Neutrophil (primary cell): ENCODE measurements around the gene ADO.

Experiments
- H3K27ac ChIP-seq: fragments of 200-600 bp; sonication (generic); 2 replicates; pipeline ENCODE4 v1.5.1; 2016; ENCODE audit warnings: mild to moderate bottlenecking, moderate library complexity
- H3K27me3 ChIP-seq: fragments of 200-600 bp; sonication (generic); 2 replicates; pipeline ENCODE4 v1.6.0; 2016; ENCODE audit warnings: mild to moderate bottlenecking
- H3K36me3 ChIP-seq: fragments of 200-600 bp; sonication (generic); 2 replicates; pipeline ENCODE4 v1.5.1; 2017
- H3K4me1 ChIP-seq, 2 experiments: fragments of 200-600 bp in 1 of 2; sonication (generic) in 1 of 2; 1 replicate in 1 of 2; 2 replicates in 1 of 2; pipeline versions ENCODE4 v1.5.1 to v1.6.1; 2013 to 2016; ENCODE audit warnings: low read depth in 1 of 2, low read length in 1 of 2, mild to moderate bottlenecking in 1 of 2, moderate library complexity in 1 of 2; ENCODE audit not compliant: control insufficient read depth in 1 of 2, insufficient read depth in 1 of 2
- H3K4me3 ChIP-seq, 2 experiments: fragments of 200-600 bp in 1 of 2; sonication (generic) in 1 of 2; 1 replicate in 1 of 2; 2 replicates in 1 of 2; pipeline ENCODE4 v1.5.1; 2013 to 2016; ENCODE audit warnings: low read depth in 1 of 2, low read length in 1 of 2, mild to moderate bottlenecking in 1 of 2, moderate library complexity in 1 of 2
- H3K9me3 ChIP-seq: fragments of 200-600 bp; sonication (generic); 2 replicates; pipeline ENCODE4 v1.5.1; 2016
- TF ChIP-seq, protein P1 (sequence below): fragments of 200-600 bp; sonication (generic); IDR thresholded peaks from 2 replicates; pipeline ENCODE4 v1.5.1; 2016; ENCODE audit warnings: antibody characterized with exemption

Gene ADO

DNA sequence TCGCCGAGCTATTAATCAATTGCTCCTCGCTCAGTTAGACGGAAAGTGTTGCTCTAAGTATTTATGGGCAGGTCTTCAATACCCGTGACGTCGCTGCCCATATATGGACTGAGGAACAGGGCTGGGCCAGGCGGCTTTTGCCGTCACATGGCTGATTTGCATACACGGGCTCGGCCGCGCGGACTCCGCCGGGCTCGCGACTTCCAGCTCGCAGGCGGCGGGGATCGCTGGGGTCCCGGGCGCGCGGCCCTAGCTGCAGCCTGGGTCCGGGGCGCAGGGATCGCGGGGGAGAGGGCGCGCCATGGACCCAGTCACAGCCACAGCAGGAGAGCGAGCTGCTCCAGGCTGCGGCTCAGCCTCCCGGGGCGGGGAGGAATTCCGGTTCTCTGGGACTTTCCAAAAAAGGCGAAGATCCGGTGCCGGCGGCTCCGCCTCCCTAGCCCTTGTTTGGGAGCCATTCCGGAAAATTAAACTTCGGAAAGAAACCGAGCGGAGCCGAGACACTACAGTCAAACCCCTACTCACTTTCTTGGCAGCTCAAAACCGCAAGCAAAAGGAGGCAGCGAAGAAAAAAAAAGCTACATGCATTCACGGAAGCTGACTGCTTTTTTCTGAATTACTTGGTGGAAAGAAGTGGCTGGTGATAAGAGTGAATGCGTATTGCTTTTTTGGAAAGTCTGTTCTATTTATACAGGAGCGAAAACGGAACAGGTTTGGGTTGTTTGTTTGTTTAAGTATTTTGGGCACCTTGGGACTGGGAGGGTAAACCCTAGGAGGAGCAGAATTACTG is 12.0 kb downstream of the ADO start, which contains the start of gene EGR2:
Gene EGR2, minus strand, starts transcription at position 36 of the 790 bp plus-strand sequence. CDS start 337 bp downstream, outside the sequence.
- Histone ChIP-seq H3K4me1 (peaks cover 31 to 34% of the 10 kb centered on the region in 2 experiments), H3K27me3 (peaks cover 79% of the 10 kb centered on the region), H3K27ac (peak within 1 kb of the TSS; percentile 90), H3K36me3 (no peaks in the 10 kb centered on the region), H3K4me3 (peak within 1 kb of the TSS; percentile 84 to 98), H3K9me3 (no peaks in the 10 kb centered on the region)
- TF ChIP-seq, protein P1, sequence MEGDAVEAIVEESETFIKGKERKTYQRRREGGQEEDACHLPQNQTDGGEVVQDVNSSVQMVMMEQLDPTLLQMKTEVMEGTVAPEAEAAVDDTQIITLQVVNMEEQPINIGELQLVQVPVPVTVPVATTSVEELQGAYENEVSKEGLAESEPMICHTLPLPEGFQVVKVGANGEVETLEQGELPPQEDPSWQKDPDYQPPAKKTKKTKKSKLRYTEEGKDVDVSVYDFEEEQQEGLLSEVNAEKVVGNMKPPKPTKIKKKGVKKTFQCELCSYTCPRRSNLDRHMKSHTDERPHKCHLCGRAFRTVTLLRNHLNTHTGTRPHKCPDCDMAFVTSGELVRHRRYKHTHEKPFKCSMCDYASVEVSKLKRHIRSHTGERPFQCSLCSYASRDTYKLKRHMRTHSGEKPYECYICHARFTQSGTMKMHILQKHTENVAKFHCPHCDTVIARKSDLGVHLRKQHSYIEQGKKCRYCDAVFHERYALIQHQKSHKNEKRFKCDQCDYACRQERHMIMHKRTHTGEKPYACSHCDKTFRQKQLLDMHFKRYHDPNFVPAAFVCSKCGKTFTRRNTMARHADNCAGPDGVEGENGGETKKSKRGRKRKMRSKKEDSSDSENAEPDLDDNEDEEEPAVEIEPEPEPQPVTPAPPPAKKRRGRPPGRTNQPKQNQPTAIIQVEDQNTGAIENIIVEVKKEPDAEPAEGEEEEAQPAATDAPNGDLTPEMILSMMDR, result peak; percentile 32

DNA sequence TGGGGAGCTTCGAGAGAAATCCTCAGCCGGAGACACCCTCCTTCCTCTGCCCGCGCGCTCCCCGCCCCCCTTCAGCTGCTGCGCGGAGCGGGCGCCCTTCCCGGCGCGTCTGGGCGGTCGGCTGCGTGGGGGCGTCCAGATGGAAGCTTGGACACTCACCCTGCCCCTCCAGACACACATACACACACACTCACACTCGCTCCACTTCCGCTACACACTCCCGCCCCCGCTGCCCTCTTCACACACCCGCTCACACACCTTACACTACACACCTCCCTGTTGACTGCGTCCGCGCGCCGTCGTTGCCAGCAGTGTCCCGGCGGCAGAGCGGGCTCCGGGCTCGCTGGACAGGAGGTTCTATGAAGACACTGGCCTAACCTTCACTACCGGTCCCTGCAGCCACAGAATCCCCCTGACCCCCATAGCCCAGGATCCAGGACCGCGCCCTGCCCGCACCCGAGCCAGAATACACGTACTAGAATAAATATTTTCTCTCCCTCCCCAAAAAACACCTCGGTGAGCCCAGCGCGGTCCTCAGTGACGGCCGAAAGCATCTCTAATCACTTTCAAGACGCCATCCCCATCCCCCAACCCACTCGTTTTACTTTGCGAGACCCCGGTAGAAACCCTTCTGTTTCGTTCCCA is 12.7 kb downstream of the ADO start:
- H3K27ac ChIP-seq, result peak overlapping the region; percentile 90
- H3K9me3 ChIP-seq, result no peaks in the 10 kb centered on the region
- no peaks in the 10 kb centered on the region for H3K36me3 ChIP-seq
- H3K4me3 ChIP-seq, result peak overlapping the region; percentile 84 to 98
- peaks cover 31 to 34% of the 10 kb centered on the region in 2 experiments for H3K4me1 ChIP-seq
- TF ChIP-seq, protein P1, result no peak
- peaks cover 84% of the 10 kb centered on the region for H3K27me3 ChIP-seq

DNA sequence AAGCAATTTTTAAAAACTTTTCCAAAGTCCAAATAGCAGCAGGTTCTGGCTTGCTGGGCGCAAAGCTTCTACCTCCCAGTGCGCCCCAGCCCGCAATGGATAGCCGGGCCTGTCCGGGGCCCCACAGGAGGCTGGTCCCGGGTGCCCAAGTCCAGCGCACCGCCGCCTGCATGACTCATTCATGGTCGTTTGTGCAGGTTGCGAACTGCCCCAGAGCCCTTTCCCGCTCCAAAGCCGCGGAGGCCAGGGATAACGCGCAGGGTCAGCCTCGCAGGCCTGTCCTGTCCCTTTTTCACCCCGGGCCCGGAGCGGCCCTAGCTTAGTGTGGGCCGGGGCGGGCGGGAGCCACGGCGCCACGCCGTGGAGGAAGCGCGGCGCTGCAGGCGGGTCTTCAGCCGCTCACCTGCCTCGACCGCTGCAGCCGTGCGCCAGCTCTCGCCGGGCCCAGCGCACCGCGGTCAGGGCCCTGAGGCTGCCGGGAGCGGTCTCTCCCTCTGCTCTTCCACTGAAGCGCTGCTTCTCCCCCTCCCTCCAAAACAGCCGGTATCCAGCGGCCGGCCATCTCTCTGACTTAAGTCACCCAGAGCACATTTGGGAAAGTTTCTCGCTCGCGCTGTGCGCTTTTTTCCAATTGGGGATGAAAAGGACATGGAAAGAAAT is 13.4 kb downstream of the ADO start:
- H3K4me1 ChIP-seq, result peaks cover 31 to 34% of the 10 kb centered on the region in 2 experiments
- H3K27me3 ChIP-seq, result peaks cover 84% of the 10 kb centered on the region
- TF ChIP-seq, protein P1, result peak; percentile 97
- peak overlapping the region; percentile 90 for H3K27ac ChIP-seq
- no peaks in the 10 kb centered on the region for H3K36me3 ChIP-seq
- H3K4me3 ChIP-seq, result peak overlapping the region; percentile 84 to 98
- H3K9me3 ChIP-seq, result no peaks in the 10 kb centered on the region

DNA sequence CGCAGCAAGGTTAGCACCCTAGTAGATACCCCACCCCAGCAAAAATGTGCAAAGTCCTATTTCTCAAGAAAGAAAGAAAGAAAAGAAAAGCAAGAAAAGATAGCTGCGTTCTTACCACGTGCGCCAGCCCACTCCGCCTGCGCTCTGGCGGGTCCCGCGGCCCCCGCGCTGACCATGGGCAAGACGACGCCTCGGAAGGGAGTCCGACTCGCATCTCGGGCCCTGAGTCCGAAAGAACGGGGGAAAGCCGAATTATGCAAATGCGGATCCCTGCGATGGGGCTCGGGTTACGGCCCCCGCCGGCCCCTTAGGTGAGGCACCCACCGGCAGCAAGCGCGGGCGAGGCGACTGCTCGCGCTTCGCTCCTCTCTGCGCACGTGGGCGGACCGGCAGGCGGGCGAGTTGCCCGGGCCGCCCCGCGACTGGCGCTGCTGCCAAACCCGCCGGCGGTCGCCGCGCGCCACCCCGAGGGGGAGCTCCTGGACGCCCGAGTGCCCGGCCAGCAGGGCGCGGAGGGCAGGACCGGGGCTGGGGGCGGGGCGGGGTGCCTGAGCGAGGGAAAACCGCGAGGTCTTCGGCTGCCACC is 14.0 kb downstream of the ADO start:
- Histone ChIP-seq H3K36me3 (no peaks in the 10 kb centered on the region), H3K4me1 (peaks cover 31 to 34% of the 10 kb centered on the region in 2 experiments), H3K27ac (no peak overlapping the region), H3K9me3 (no peaks in the 10 kb centered on the region), H3K4me3 (peak overlapping the region; percentile 84 to 98), H3K27me3 (peaks cover 84% of the 10 kb centered on the region)
- TF ChIP-seq, protein P1, result peak; percentile 12

DNA sequence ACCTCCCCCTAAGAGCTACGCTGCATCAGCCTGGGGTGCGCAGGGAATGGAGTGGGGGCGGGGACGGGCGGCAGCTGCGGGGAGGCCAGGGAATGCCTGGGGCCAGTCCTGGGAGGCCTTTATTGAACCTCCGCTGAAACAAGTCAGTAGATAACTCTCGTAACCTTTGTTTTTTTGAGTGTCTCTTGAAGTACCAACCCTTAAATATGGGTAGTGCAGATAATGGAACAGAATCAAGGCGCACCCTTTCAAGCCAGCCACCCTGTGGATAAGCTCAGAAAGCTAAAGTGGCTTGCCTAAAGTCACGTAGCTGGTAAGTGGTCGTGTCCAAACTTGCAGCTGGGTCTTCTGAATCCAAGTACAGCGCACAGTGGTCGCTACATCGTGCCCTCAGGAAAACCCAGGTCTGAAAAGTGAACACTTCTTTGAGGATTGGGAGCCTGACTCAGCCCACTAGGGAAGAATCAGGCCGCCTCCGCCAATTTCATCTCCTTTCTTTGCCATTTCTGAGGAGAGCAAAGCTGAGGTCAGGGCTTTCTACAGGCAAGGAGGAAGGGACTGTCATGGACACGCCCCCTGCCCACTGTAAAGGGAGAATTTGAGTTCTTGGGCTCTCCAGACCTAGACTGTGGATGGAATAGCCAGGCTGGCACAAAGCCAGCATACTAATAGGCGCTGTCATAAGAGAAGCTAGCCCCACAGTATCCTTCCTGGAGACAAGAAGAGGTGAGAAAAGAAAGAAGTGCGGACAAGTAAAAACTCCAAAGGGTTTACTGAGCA is 14.8 kb downstream of the ADO start:
- Histone ChIP-seq H3K27me3 (peaks cover 84% of the 10 kb centered on the region), H3K4me3 (no peak overlapping the region), H3K9me3 (no peaks in the 10 kb centered on the region), H3K36me3 (no peaks in the 10 kb centered on the region), H3K27ac (no peak overlapping the region), H3K4me1 (peaks cover 31 to 34% of the 10 kb centered on the region in 2 experiments)
- TF ChIP-seq, protein P1, result no peak
